Measurements from ENCODE around the gene GLYATL2. TPM values are rescaled to one million over a fixed set of nuclear protein-coding genes. Genes with fewer than 3 reads are reported as not detected.
A peak's percentile ranks its signal among the peaks of the same experiment; 100 is the strongest.

The GLYATL2 gene
- total and polyA plus RNA-seq, 2 donors from 2014 or later, result not detected

GRCh38 chr11:58801974-58802545 is 42.4 kb downstream of the GLYATL2 start:
- intact Hi-C loops (cut with DNase I), result no loop called here
- FAIRE-seq (no peak), DNase-seq (no peak)
- Histone ChIP-seq H3K9ac (ENCODE audit: low read length in 3 of 3) (no peak overlapping the region), H3K4me1 (ENCODE audit: control insufficient read depth in 2 of 3, insufficient read depth in 2 of 3, low read depth in 1 of 3, low read length in 3 of 3) (no peaks in the 10 kb centered on the region), H3K27me3 (ENCODE audit: control insufficient read depth, insufficient read depth, low read length) (no peaks in the 10 kb centered on the region), H3K36me3 (ENCODE audit: control insufficient read depth in 2 of 3, insufficient read depth in 3 of 3, low read length in 3 of 3) (no peaks in the 10 kb centered on the region), H3K9me3 (ENCODE audit: control insufficient read depth in 2 of 3, insufficient read depth in 1 of 3, low read length in 3 of 3) (no peaks in the 10 kb centered on the region), H3K4me3 (ENCODE audit: low read length in 3 of 3) (no peak overlapping the region), H3K27ac (ENCODE audit: low read depth in 2 of 2, low read length in 2 of 2) (no peak overlapping the region)
- TF ChIP-seq CTCF (IDR thresholded peaks at IDR 0.05; ENCODE audit: borderline replicate concordance, extremely low read depth, insufficient read depth), result no peak

- H3K36me3 ChIP-seq (ENCODE audit: control insufficient read depth in 2 of 3, insufficient read depth in 3 of 3, low read length in 3 of 3), result no peaks in the 10 kb centered on the region
- H3K4me3 ChIP-seq (ENCODE audit: low read length in 3 of 3), result no peak overlapping the region
- H3K9ac ChIP-seq (ENCODE audit: low read length in 3 of 3), result no peak overlapping the region
- TF ChIP-seq CTCF (IDR thresholded peaks at IDR 0.05; ENCODE audit: borderline replicate concordance, extremely low read depth, insufficient read depth), result no peak
- H3K9me3 ChIP-seq (ENCODE audit: control insufficient read depth in 2 of 3, insufficient read depth in 1 of 3, low read length in 3 of 3), result no peaks in the 10 kb centered on the region
- no peak for FAIRE-seq
- no peaks in the 10 kb centered on the region for H3K4me1 ChIP-seq (ENCODE audit: control insufficient read depth in 2 of 3, insufficient read depth in 2 of 3, low read depth in 1 of 3, low read length in 3 of 3)
- intact Hi-C loops (cut with DNase I), result no loop called here
- no peaks in the 10 kb centered on the region for H3K27me3 ChIP-seq (ENCODE audit: control insufficient read depth, insufficient read depth, low read length)
- no peak overlapping the region for H3K27ac ChIP-seq (ENCODE audit: low read depth in 2 of 2, low read length in 2 of 2)
- no peak for DNase-seq
Observed at GRCh38 chr11:58801302-58801701, 43.2 kb downstream of the GLYATL2 start.

GRCh38 chr11:58796333-58796732 is 48.2 kb downstream of the GLYATL2 start:
- intact Hi-C loops (cut with DNase I), result no loop called here
- FAIRE-seq, result no peak
- H3K9ac ChIP-seq (ENCODE audit: low read length in 3 of 3), result no peak overlapping the region
- no peaks in the 10 kb centered on the region for H3K9me3 ChIP-seq (ENCODE audit: control insufficient read depth in 2 of 3, insufficient read depth in 1 of 3, low read length in 3 of 3)
- no peak for TF ChIP-seq CTCF (IDR thresholded peaks at IDR 0.05; ENCODE audit: borderline replicate concordance, extremely low read depth, insufficient read depth)
- H3K27ac ChIP-seq (ENCODE audit: low read depth in 2 of 2, low read length in 2 of 2), result no peak overlapping the region
- H3K27me3 ChIP-seq (ENCODE audit: control insufficient read depth, insufficient read depth, low read length), result no peaks in the 10 kb centered on the region
- no peaks in the 10 kb centered on the region for H3K4me1 ChIP-seq (ENCODE audit: control insufficient read depth in 2 of 3, insufficient read depth in 2 of 3, low read depth in 1 of 3, low read length in 3 of 3)
- DNase-seq, result no peak
- H3K4me3 ChIP-seq (ENCODE audit: low read length in 3 of 3), result peak overlapping the region in 2 of 3 donors; percentile 0 to 33
- H3K36me3 ChIP-seq (ENCODE audit: control insufficient read depth in 2 of 3, insufficient read depth in 3 of 3, low read length in 3 of 3), result no peaks in the 10 kb centered on the region
